KOPT-K1 (cell line): ENCODE results near the gene PPTC7.
"Not testable (repeated sequence)": the region's sequence is repeated elsewhere in the genome, so short reads cannot be mapped to it uniquely, and the experiment has no call there.

ENCODE experiments used
- H3K27ac ChIP-seq: fragments of 200-600 bp; sonication (generic); 2 replicates; pipeline ENCODE4 v1.5.1; 2016; ENCODE audit warnings: antibody characterized with exemption, mild to moderate bottlenecking, low read depth, low read length; ENCODE audit not compliant: poor library complexity, severe bottlenecking
- H3K36me3 ChIP-seq: fragments of 200-600 bp; sonication (generic); 2 replicates; pipeline ENCODE4 v1.5.1; 2017; ENCODE audit warnings: antibody characterized with exemption, mild to moderate bottlenecking, low read length, moderate library complexity; ENCODE audit not compliant: insufficient read depth
- H3K9me3 ChIP-seq: fragments of 200-600 bp; sonication (generic); 2 replicates; pipeline ENCODE4 v1.5.1; 2017; ENCODE audit warnings: antibody characterized with exemption, low read length, mild to moderate bottlenecking; ENCODE audit not compliant: insufficient read depth, poor library complexity, severe bottlenecking

PPTC7 gene

GRCh38 chr12:110583137-110584059, at the start of gene PPTC7:
PPTC7 (minus strand) TSS chr12:110583318; CDS start chr12:110583031, 287 bp downstream.
- Histone ChIP-seq H3K36me3 (no peaks in the 10 kb centered on the region), H3K9me3 (no peaks in the 10 kb centered on the region), H3K27ac (peak within 1 kb of the TSS; percentile 73)

GRCh38 chr12:110627500-110628195, 44.5 kb upstream of the PPTC7 start:
- Histone ChIP-seq H3K36me3 (no peaks in the 10 kb centered on the region), H3K27ac (no peak overlapping the region), H3K9me3 (no peaks in the 10 kb centered on the region)

- Histone ChIP-seq H3K36me3 (no peaks in the 10 kb centered on the region), H3K9me3 (no peaks in the 10 kb centered on the region), H3K27ac (no peak overlapping the region)
Observed at GRCh38 chr12:110622582-110622981, 39.5 kb upstream of the PPTC7 start.

- H3K27ac ChIP-seq: no peak overlapping the region
- no peaks in the 10 kb centered on the region for H3K9me3 ChIP-seq
- H3K36me3 ChIP-seq: no peaks in the 10 kb centered on the region
Observed at GRCh38 chr12:110619534-110619953, 36.4 kb upstream of the PPTC7 start.

- H3K27ac ChIP-seq: no peak overlapping the region
- no peaks in the 10 kb centered on the region for H3K36me3 ChIP-seq
Observed at GRCh38 chr12:110616471-110617115, 33.5 kb upstream of the PPTC7 start.

GRCh38 chr12:110615171-110615570, 32.1 kb upstream of the PPTC7 start:
- Histone ChIP-seq H3K36me3 (no peaks in the 10 kb centered on the region), H3K27ac (no peak overlapping the region), H3K9me3 (no peaks in the 10 kb centered on the region)

More at GRCh38 chr12:110616471-110617115, 33.5 kb upstream of the PPTC7 start:
- no peaks in the 10 kb centered on the region for H3K9me3 ChIP-seq

- Histone ChIP-seq H3K9me3 (no peaks in the 10 kb centered on the region), H3K27ac (peak within 1 kb of the TSS; percentile 72), H3K36me3 (no peaks in the 10 kb centered on the region)
Observed at GRCh38 chr12:110613771-110614684, 30.9 kb upstream of the PPTC7 start, which contains the start of gene TCTN1. TCTN1 (plus strand) TSS chr12:110614129; CDS start chr12:110614183, 54 bp downstream.

GRCh38 chr12:110613071-110613770, 30.1 kb upstream of the PPTC7 start:
- Histone ChIP-seq H3K36me3 (no peaks in the 10 kb centered on the region), H3K27ac (peak overlapping the region; percentile 72), H3K9me3 (no peaks in the 10 kb centered on the region)

- H3K9me3 ChIP-seq: no peaks in the 10 kb centered on the region
- H3K36me3 ChIP-seq: no peaks in the 10 kb centered on the region
- no peak overlapping the region for H3K27ac ChIP-seq
Observed at GRCh38 chr12:110606253-110606611, 23.1 kb upstream of the PPTC7 start.

GRCh38 chr12:110602085-110602814, 19.1 kb upstream of the PPTC7 start:
- H3K27ac ChIP-seq, H3K9me3 ChIP-seq, H3K36me3 ChIP-seq: not testable (repeated sequence)

GRCh38 chr12:110600254-110600653, 17.1 kb upstream of the PPTC7 start:
- Histone ChIP-seq H3K27ac (no peak overlapping the region), H3K9me3 (no peaks in the 10 kb centered on the region), H3K36me3 (no peaks in the 10 kb centered on the region)

GRCh38 chr12:110599334-110599733, 16.2 kb upstream of the PPTC7 start:
- H3K27ac ChIP-seq: no peak overlapping the region
- no peaks in the 10 kb centered on the region for H3K36me3 ChIP-seq
- no peaks in the 10 kb centered on the region for H3K9me3 ChIP-seq

GRCh38 chr12:110597885-110598284, 14.8 kb upstream of the PPTC7 start:
- no peaks in the 10 kb centered on the region for H3K9me3 ChIP-seq
- no peak overlapping the region for H3K27ac ChIP-seq
- H3K36me3 ChIP-seq: no peaks in the 10 kb centered on the region
